HepG2 (cell line): ENCODE data around the gene MRPL51. TPM values are rescaled to one million over a fixed set of nuclear protein-coding genes. Genes with fewer than 3 reads are reported as not detected.
A peak's percentile ranks its signal among the peaks of the same experiment; 100 is the strongest.

ENCODE experiments used
- CBX2 ChIP-seq, 2 experiments: fragments of 200-600 bp in 1 of 2; sonication (generic); formaldehyde crosslinking in 1 of 2; IDR thresholded peaks; 2 replicates each; pipeline versions ENCODE4 v1.7.0 to v1.8.1; 2018 to 2022; ENCODE audit warnings: low read depth in 2 of 2, low read length in 1 of 2, mild to moderate bottlenecking in 1 of 2, missing genetic modification reagents in 1 of 2
- CHD4 ChIP-seq: fragments of 200-600 bp; sonication (generic); IDR thresholded peaks from 2 replicates; pipeline ENCODE4 v1.7.0; 2017; ENCODE audit warnings: mild to moderate bottlenecking, low read length, borderline replicate concordance
- FOXA3 ChIP-seq: IDR thresholded peaks from 2 replicates; pipeline ENCODE4 v1.6.1; 2016; ENCODE audit warnings: missing genetic modification reagents, missing compliant biosample characterization
- HNRNPLL ChIP-seq: fragments of 200-400 bp; formaldehyde crosslinking; IDR thresholded peaks from 2 replicates; pipeline ENCODE4 v1.6.1; 2017; ENCODE audit warnings: mild to moderate bottlenecking, low read depth, low read length; ENCODE audit not compliant: poor library complexity, severe bottlenecking
- JDP2 ChIP-seq: sonication (generic); formaldehyde crosslinking; IDR thresholded peaks from 2 replicates; pipeline ENCODE4 v1.8.1; 2022; ENCODE audit warnings: missing genetic modification reagents, borderline replicate concordance
- KMT2B ChIP-seq: IDR thresholded peaks from 2 replicates; pipeline ENCODE4 v1.6.1; 2016; ENCODE audit warnings: missing genetic modification reagents, missing compliant biosample characterization
- MTA3 ChIP-seq: sonication (generic); formaldehyde crosslinking; IDR thresholded peaks from 2 replicates; pipeline ENCODE4 v1.4.0; 2020; ENCODE audit warnings: missing genetic modification reagents
- MTERF4 ChIP-seq: sonication (generic); formaldehyde crosslinking; IDR thresholded peaks from 2 replicates; pipeline ENCODE4 v1.8.0; 2023; ENCODE audit warnings: mild to moderate bottlenecking, missing genetic modification reagents
- NAIF1 ChIP-seq: sonication (generic); formaldehyde crosslinking; IDR thresholded peaks from 2 replicates; pipeline ENCODE4 v1.5.0; 2020; ENCODE audit warnings: mild to moderate bottlenecking, missing genetic modification reagents, borderline replicate concordance
- RNF2 ChIP-seq: fragments of 450-650 bp; conservative IDR thresholded peaks from 2 replicates; pipeline ENCODE4 v1.6.1; 2016; ENCODE audit warnings: low read depth
- ZFP82 ChIP-seq: sonication (generic); formaldehyde crosslinking; IDR thresholded peaks from 2 replicates; pipeline ENCODE4 v1.5.1; 2020; ENCODE audit warnings: mild to moderate bottlenecking, missing genetic modification reagents, borderline replicate concordance
- ZNF142 ChIP-seq: sonication (generic); formaldehyde crosslinking; IDR thresholded peaks from 2 replicates; pipeline ENCODE4 v1.4.0; 2020; ENCODE audit warnings: missing genetic modification reagents
- polyA plus RNA-seq, 8 experiments: library from polyadenylated mRNA; depleted of rRNA in 3 of 8; stranded (reverse) in 7 of 8; unstranded in 1 of 8; fragments of >200 nt; fragmentation: Illumina TruSeq in 4 of 8; extraction: Trizol in 4 of 8; gene quantifications; 2 replicates each; pipeline versions ENCODE4 v1.2.1 to v1.2.3, GENCODE V29; 2011 to 2016; ENCODE audit warnings: low read depth in 4 of 8, missing spikeins in 1 of 8, mixed read lengths in 1 of 8; ENCODE audit not compliant: insufficient read depth in 1 of 8
- total RNA-seq, 5 experiments: library from RNA; depleted of rRNA; stranded (reverse); fragments of >200 nt; fragmentation: Illumina TruSeq; extraction: Trizol; gene quantifications; 2 replicates each; pipeline ENCODE4 v1.2.3, GENCODE V29; 2016; ENCODE audit warnings: low read depth in 1 of 5
- TF ChIP-seq, protein P1 (sequence below): sonication (generic); formaldehyde crosslinking; IDR thresholded peaks from 2 replicates; pipeline ENCODE4 v1.4.0; 2020; ENCODE audit warnings: missing genetic modification reagents; ENCODE audit errors: not compliant biosample characterization
- TF ChIP-seq, protein P2 (sequence below): sonication (generic); formaldehyde crosslinking; IDR thresholded peaks from 2 replicates; pipeline ENCODE4 v1.8.0; 2022; ENCODE audit warnings: mild to moderate bottlenecking, missing genetic modification reagents, moderate library complexity
- TF ChIP-seq, protein P3 (sequence below): sonication (generic); formaldehyde crosslinking; IDR thresholded peaks from 2 replicates; pipeline ENCODE4 v1.8.1; 2023; ENCODE audit warnings: mild to moderate bottlenecking, missing genetic modification reagents

MRPL51 gene
- total and polyA plus RNA-seq, 2 of the 13 experiments (the other 11 are each of a cell fraction or from before 2014, with no cell fraction given): 64.8 to 278 TPM

GRCh38 chr12:6451348-6452244, 41.5 kb downstream of the MRPL51 start, which contains the start of gene TAPBPL (continued):
- TF ChIP-seq MTERF4 (CRISPR knock-in tag) (peak; percentile 54; the same call in 1 of the 2 replicates), MTA3 (CRISPR knock-in tag) (no peak), NAIF1 (CRISPR knock-in tag) (peak; percentile 54; the same call in 1 of the 2 replicates), JDP2 (no peak), HNRNPLL (no peak), CHD4 (no peak), CBX2 (IDR thresholded peaks at IDR 0.05; ENCODE audit: low read depth, low read length) (no peak), CBX2 (CRISPR knock-in tag; IDR thresholded peaks at IDR 0.05; ENCODE audit: low read depth) (no peak), ZNF142 (no peak), KMT2B (CRISPR knock-in tag) (no peak; the same call in 1 of the 2 replicates), RNF2 (no peak), ZFP82 (peak; percentile 39; the same call in 1 of the 2 replicates), FOXA3 (CRISPR knock-in tag) (no peak; the same call in 1 of the 2 replicates)
- TF ChIP-seq, protein P1, sequence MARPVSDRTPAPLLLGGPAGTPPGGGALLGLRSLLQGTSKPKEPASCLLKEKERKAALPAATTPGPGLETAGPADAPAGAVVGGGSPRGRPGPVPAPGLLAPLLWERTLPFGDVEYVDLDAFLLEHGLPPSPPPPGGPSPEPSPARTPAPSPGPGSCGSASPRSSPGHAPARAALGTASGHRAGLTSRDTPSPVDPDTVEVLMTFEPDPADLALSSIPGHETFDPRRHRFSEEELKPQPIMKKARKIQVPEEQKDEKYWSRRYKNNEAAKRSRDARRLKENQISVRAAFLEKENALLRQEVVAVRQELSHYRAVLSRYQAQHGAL (CRISPR knock-in tag): peak; percentile 56
- TF ChIP-seq, protein P2, sequence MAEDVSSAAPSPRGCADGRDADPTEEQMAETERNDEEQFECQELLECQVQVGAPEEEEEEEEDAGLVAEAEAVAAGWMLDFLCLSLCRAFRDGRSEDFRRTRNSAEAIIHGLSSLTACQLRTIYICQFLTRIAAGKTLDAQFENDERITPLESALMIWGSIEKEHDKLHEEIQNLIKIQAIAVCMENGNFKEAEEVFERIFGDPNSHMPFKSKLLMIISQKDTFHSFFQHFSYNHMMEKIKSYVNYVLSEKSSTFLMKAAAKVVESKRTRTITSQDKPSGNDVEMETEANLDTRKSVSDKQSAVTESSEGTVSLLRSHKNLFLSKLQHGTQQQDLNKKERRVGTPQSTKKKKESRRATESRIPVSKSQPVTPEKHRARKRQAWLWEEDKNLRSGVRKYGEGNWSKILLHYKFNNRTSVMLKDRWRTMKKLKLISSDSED (CRISPR knock-in tag): no peak
- TF ChIP-seq, protein P3, sequence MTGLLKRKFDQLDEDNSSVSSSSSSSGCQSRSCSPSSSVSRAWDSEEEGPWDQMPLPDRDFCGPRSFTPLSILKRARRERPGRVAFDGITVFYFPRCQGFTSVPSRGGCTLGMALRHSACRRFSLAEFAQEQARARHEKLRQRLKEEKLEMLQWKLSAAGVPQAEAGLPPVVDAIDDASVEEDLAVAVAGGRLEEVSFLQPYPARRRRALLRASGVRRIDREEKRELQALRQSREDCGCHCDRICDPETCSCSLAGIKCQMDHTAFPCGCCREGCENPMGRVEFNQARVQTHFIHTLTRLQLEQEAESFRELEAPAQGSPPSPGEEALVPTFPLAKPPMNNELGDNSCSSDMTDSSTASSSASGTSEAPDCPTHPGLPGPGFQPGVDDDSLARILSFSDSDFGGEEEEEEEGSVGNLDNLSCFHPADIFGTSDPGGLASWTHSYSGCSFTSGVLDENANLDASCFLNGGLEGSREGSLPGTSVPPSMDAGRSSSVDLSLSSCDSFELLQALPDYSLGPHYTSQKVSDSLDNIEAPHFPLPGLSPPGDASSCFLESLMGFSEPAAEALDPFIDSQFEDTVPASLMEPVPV (CRISPR knock-in tag): no peak; the same call in 1 of the 2 replicates
